ENCODE data around the gene CPLANE2. TPM values are rescaled to one million over a fixed set of nuclear protein-coding genes. Genes with fewer than 3 reads are reported as not detected.

CPLANE2 gene
- total RNA-seq, 1 experiment from 2014 or later, result 5.5 TPM

DNA sequence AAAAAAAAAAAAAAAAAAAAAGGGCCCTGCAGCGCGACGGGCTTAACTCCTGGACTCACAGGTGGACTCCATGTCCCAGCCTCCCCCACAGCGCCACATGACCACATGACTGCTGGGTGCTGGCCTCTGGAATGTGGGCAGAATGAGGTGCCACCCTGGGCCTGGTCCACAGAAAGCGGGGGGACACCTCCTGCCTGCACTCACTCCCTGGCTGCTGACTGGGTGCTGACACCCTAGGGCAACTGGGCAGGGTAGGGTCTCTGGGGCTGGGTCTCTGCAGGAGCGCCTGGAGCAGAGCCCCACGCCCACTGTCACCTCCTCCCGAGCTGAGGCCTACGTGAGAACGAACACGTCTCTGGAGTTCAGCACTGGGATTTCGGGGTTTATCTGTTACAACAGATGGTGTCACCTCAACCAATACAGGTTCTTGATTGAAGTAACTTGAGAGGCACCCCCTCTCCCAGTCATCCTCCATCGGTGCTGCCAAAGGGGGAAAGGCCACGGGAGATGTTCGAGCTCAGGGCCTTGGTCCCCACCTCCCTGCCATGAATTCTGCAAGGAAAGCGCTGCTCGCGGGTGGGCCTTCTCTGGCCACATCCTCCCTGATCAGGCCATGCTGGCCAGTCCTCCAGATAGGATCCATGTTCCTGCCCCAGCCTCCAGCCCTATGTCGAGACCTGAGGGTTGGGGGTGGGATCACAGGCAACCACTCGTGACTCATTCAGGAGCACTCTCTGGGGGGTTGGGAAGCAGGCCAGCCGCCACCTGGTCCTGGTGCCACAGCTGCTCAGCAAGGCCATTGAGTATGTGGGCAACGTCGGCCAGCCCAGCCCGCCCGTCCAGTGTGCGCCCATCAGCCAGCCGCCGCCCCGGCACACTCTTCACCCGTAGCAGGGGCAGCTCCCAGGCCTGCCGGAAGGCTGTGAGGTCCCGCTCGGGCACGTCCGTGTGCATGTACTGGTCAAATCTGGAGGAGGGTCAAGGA, 5.4 kb downstream of the CPLANE2 start:
- CTCF ChIA-PET, result interaction anchor here (0.7 kb wide), 1 partner anchor 90 kb away, joined by 9 read pairs; no protein-coding TSS in a partner anchor
- intact Hi-C loops (cut with micrococcal nuclease; ENCODE audit: unreplicated experiment), result no loop called here
- Histone ChIP-seq H3K36me3 (ENCODE audit: insufficient read depth, low read length, poor library complexity, severe bottlenecking) (no peaks in the 10 kb centered on the region), H3K4me3 (ENCODE audit: low read depth, low read length, poor library complexity, severe bottlenecking) (no peak overlapping the region), H3K4me1 (ENCODE audit: insufficient read depth, low read length, poor library complexity, severe bottlenecking) (peaks cover 6% of the 10 kb centered on the region), H3K27ac (ENCODE audit: low read depth, low read length, poor library complexity, severe bottlenecking) (no peak overlapping the region), H3K27me3 (replicated peaks; ENCODE audit: insufficient read depth, low read depth, low read length, poor library complexity) (no peaks in the 10 kb centered on the region), H3K9me3 (ENCODE audit: low read depth, low read length, poor library complexity, severe bottlenecking) (no peaks in the 10 kb centered on the region)
- TF ChIP-seq, protein P1, sequence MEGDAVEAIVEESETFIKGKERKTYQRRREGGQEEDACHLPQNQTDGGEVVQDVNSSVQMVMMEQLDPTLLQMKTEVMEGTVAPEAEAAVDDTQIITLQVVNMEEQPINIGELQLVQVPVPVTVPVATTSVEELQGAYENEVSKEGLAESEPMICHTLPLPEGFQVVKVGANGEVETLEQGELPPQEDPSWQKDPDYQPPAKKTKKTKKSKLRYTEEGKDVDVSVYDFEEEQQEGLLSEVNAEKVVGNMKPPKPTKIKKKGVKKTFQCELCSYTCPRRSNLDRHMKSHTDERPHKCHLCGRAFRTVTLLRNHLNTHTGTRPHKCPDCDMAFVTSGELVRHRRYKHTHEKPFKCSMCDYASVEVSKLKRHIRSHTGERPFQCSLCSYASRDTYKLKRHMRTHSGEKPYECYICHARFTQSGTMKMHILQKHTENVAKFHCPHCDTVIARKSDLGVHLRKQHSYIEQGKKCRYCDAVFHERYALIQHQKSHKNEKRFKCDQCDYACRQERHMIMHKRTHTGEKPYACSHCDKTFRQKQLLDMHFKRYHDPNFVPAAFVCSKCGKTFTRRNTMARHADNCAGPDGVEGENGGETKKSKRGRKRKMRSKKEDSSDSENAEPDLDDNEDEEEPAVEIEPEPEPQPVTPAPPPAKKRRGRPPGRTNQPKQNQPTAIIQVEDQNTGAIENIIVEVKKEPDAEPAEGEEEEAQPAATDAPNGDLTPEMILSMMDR (conservative IDR thresholded peaks at IDR 0.05; ENCODE audit: low read depth, low read length), result no peak
- no peak for TF ChIP-seq EZH2 (IDR thresholded peaks at IDR 0.05; ENCODE audit: borderline replicate concordance, low read depth, low read length, poor library complexity, severe bottlenecking)
- no TSS peak for BruUV-seq (replicated peaks)
- no peak for DNase-seq (ENCODE audit: low spot score)
- POLR2A ChIA-PET (ENCODE audit: low non-redundant PET), result no interaction called here

DNA sequence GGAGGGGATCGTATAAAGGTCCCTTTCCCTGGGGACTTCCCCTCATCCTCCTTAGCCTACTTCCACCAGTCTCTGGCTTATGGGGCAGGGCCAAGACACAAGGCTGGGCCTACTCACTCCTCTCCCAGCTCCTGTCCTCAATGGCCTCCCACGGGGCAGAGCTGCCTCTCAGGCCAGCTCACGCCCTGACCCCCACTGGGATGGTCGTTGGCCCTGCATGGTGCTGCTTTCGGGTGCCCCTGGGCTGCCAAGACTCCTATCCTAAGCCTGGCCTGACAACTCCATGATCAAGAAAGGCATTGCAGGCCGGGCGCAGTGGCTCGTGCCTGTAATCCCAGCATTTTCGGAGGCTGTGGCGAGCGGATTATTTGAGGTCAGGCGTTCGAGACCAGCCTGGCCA, 6.2 kb downstream of the CPLANE2 start:
- DNase-seq (ENCODE audit: low spot score), result no peak
- POLR2A ChIA-PET (ENCODE audit: low non-redundant PET), result no interaction called here
- intact Hi-C loops (cut with micrococcal nuclease; ENCODE audit: unreplicated experiment), result no loop called here
- Histone ChIP-seq H3K27ac (ENCODE audit: low read depth, low read length, poor library complexity, severe bottlenecking) (no peak overlapping the region), H3K9me3 (ENCODE audit: low read depth, low read length, poor library complexity, severe bottlenecking) (no peaks in the 10 kb centered on the region), H3K4me3 (ENCODE audit: low read depth, low read length, poor library complexity, severe bottlenecking) (no peak overlapping the region), H3K27me3 (replicated peaks; ENCODE audit: insufficient read depth, low read depth, low read length, poor library complexity) (no peaks in the 10 kb centered on the region), H3K36me3 (ENCODE audit: insufficient read depth, low read length, poor library complexity, severe bottlenecking) (no peaks in the 10 kb centered on the region), H3K4me1 (ENCODE audit: insufficient read depth, low read length, poor library complexity, severe bottlenecking) (no peaks in the 10 kb centered on the region)
- no TSS peak for BruUV-seq (replicated peaks)
- TF ChIP-seq EZH2 (IDR thresholded peaks at IDR 0.05; ENCODE audit: borderline replicate concordance, low read depth, low read length, poor library complexity, severe bottlenecking), result no peak
- TF ChIP-seq, protein P1 (conservative IDR thresholded peaks at IDR 0.05; ENCODE audit: low read depth, low read length), result no peak
- CTCF ChIA-PET, result interaction anchor here (0.7 kb wide), 1 partner anchor 89 kb away, joined by 9 read pairs; no protein-coding TSS in a partner anchor

DNA sequence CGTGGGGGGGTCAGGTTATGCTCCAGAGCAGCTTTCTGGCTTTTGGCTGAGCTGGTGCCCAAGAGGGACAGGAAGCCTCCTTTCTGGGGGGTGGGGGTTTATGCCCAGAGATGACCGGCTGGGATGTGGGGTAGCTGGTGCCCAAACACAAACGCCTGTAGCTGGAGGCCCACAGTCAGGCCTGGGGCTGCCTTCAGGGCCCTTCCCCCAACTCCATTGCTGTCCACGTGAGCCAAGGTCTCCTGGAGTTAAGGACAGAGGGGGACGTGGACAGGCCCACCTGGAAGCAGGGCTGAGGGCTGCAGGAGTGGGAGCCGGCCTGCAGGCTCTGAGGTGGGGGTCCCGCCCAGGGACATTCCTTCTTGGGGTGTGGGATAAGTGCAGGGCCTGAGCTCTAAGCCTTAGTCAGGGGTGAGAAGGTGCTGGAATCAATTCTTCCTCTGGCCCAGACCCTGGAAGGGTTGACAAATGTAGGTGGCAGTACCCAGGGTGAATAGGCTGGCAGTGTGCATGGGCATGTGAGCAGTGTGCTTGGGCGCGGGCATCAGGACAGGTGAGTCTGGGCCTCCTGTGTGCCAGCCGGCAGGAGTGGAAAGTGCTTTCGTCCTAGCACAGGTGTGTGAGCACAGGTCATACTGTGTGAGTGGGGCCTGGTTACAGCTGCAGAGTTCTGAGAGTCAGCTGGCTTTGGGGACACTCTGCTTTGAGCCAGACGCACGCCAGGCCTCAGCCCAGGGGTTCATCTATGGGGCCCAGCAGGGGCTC, 6.8 kb downstream of the CPLANE2 start:
- CTCF ChIA-PET, result no interaction called here

More for the DNA sequence above, 6.8 kb downstream of the CPLANE2 start:
- H3K4me1 ChIP-seq (ENCODE audit: insufficient read depth, low read length, poor library complexity, severe bottlenecking), result no peaks in the 10 kb centered on the region
- no peaks in the 10 kb centered on the region for H3K9me3 ChIP-seq (ENCODE audit: low read depth, low read length, poor library complexity, severe bottlenecking)
- TF ChIP-seq, protein P1 (conservative IDR thresholded peaks at IDR 0.05; ENCODE audit: low read depth, low read length), result no peak
- no peak for TF ChIP-seq EZH2 (IDR thresholded peaks at IDR 0.05; ENCODE audit: borderline replicate concordance, low read depth, low read length, poor library complexity, severe bottlenecking)
- intact Hi-C loops (cut with micrococcal nuclease; ENCODE audit: unreplicated experiment), result no loop called here
- H3K27ac ChIP-seq (ENCODE audit: low read depth, low read length, poor library complexity, severe bottlenecking), result no peak overlapping the region
- H3K4me3 ChIP-seq (ENCODE audit: low read depth, low read length, poor library complexity, severe bottlenecking), result no peak overlapping the region
- no peaks in the 10 kb centered on the region for H3K36me3 ChIP-seq (ENCODE audit: insufficient read depth, low read length, poor library complexity, severe bottlenecking)
- POLR2A ChIA-PET (ENCODE audit: low non-redundant PET), result no interaction called here
- H3K27me3 ChIP-seq (replicated peaks; ENCODE audit: insufficient read depth, low read depth, low read length, poor library complexity), result no peaks in the 10 kb centered on the region
- DNase-seq (ENCODE audit: low spot score), result no peak
- no TSS peak for BruUV-seq (replicated peaks)

Data from A673 (cell line).